HUES6 (cell line): ENCODE data around the gene ARSI.

ENCODE experiments used
- H3K27ac ChIP-seq: 2 replicates; pipeline ENCODE4 v1.7.0; 2013; ENCODE audit warnings: low read depth, mild to moderate bottlenecking, low read length, inconsistent platforms
- H3K27me3 ChIP-seq: 2 replicates; pipeline ENCODE4 v1.6.1; 2013; ENCODE audit warnings: low read length; ENCODE audit not compliant: control insufficient read depth, insufficient read depth
- H3K36me3 ChIP-seq: 2 replicates; pipeline ENCODE4 v1.6.1; 2013; ENCODE audit warnings: low read length; ENCODE audit not compliant: control insufficient read depth, insufficient read depth
- H3K4me1 ChIP-seq: 2 replicates; pipeline ENCODE4 v1.6.1; 2013; ENCODE audit warnings: low read length; ENCODE audit not compliant: control insufficient read depth, insufficient read depth
- H3K4me3 ChIP-seq: 2 replicates; pipeline ENCODE4 v1.5.1; 2013; ENCODE audit warnings: low read depth, low read length
- H3K9ac ChIP-seq: one replicate; pipeline ENCODE4 v1.6.1; 2013; ENCODE audit warnings: mild to moderate bottlenecking, low read length
- H3K9me3 ChIP-seq: 2 replicates; pipeline ENCODE4 v1.6.1; 2013; ENCODE audit warnings: low read depth, low read length; ENCODE audit not compliant: control insufficient read depth, insufficient read depth

ARSI gene

GRCh38 chr5:150302301-150303069 is at the start of gene ARSI:
ARSI (minus strand) TSS chr5:150302905; CDS start chr5:150302373, 532 bp downstream.
- Histone ChIP-seq H3K9ac (peak within 1 kb of the TSS; percentile 57), H3K27me3 (peaks cover 13% of the 10 kb centered on the region)

DNA sequence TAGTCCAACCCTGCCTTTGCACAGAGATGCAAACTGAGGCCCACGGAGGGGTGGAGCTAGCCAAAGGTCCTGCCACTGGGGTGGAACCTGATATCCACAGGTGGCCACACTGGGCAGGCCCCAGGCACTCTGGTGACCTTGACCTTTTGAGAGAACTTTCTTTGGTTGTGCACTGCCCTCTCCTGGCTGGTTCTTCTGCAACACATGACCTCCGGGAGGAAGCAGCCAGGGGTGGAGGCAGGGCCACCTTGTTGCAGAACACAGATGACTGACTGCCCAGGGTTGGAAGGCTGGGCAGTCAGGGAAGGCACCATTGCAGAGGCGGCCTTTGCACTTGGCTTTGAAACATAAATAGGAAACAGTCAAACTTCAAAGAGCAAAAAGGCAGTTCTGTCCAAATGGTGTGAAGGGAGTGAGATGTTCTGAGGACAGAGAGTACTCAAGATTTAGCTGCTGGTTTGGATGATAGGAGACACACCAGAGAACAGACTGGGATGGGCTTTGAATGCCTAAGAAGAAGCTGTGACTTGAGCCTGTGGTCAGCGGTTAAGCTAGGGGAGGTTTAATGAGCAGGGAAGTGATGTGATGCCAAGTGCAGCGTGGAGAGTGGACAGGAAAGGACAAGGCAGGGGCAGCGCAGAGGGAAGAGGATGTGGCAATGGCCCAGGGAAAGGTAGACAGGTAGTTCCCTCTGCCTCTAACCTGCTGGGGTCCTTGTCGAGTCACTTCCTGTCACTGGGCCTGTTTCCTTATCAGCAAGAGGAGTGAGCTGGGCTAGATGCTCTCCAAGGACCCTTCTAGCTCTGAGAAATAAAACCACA is 48.0 kb upstream of the ARSI start:
- H3K4me1 ChIP-seq, result peaks cover 7% of the 10 kb centered on the region
- no peaks in the 10 kb centered on the region for H3K27me3 ChIP-seq
- no peak overlapping the region for H3K4me3 ChIP-seq
- H3K27ac ChIP-seq, result no peak overlapping the region
- H3K9ac ChIP-seq, result no peak overlapping the region
- no peaks in the 10 kb centered on the region for H3K36me3 ChIP-seq
- no peaks in the 10 kb centered on the region for H3K9me3 ChIP-seq

More at GRCh38 chr5:150302301-150303069, at the start of gene ARSI:
- Histone ChIP-seq H3K4me1 (peaks cover 60% of the 10 kb centered on the region), H3K9me3 (no peaks in the 10 kb centered on the region), H3K36me3 (no peaks in the 10 kb centered on the region), H3K27ac (no peak within 1 kb of the TSS; the same call in 1 of the 2 replicates), H3K4me3 (peak within 1 kb of the TSS; percentile 57)

- Histone ChIP-seq H3K27me3 (no peaks in the 10 kb centered on the region), H3K4me3 (no peak overlapping the region), H3K9me3 (no peaks in the 10 kb centered on the region), H3K27ac (no peak overlapping the region), H3K36me3 (no peaks in the 10 kb centered on the region), H3K9ac (no peak overlapping the region), H3K4me1 (peaks cover 7% of the 10 kb centered on the region)
Observed at GRCh38 chr5:150349681-150350275, 47.1 kb upstream of the ARSI start.

GRCh38 chr5:150347451-150347850 is 44.7 kb upstream of the ARSI start:
- Histone ChIP-seq H3K9ac (no peak overlapping the region), H3K27me3 (no peaks in the 10 kb centered on the region)

GRCh38 chr5:150347003-150347402 is 44.3 kb upstream of the ARSI start:
- H3K27ac ChIP-seq, result no peak overlapping the region
- H3K4me3 ChIP-seq, result no peak overlapping the region
- H3K9me3 ChIP-seq, result no peaks in the 10 kb centered on the region
- H3K4me1 ChIP-seq, result peaks cover 7% of the 10 kb centered on the region
- no peak overlapping the region for H3K9ac ChIP-seq
- no peaks in the 10 kb centered on the region for H3K36me3 ChIP-seq
- H3K27me3 ChIP-seq, result no peaks in the 10 kb centered on the region

More at GRCh38 chr5:150347451-150347850, 44.7 kb upstream of the ARSI start:
- Histone ChIP-seq H3K4me1 (peaks cover 7% of the 10 kb centered on the region), H3K36me3 (no peaks in the 10 kb centered on the region), H3K4me3 (no peak overlapping the region), H3K27ac (no peak overlapping the region), H3K9me3 (no peaks in the 10 kb centered on the region)

GRCh38 chr5:150346592-150346991 is 43.9 kb upstream of the ARSI start:
- Histone ChIP-seq H3K9ac (no peak overlapping the region), H3K9me3 (no peaks in the 10 kb centered on the region), H3K4me3 (no peak overlapping the region), H3K36me3 (no peaks in the 10 kb centered on the region), H3K27ac (no peak overlapping the region), H3K4me1 (peaks cover 7% of the 10 kb centered on the region), H3K27me3 (no peaks in the 10 kb centered on the region)

GRCh38 chr5:150345716-150346115 is 43.0 kb upstream of the ARSI start:
- Histone ChIP-seq H3K4me1 (peaks cover 4% of the 10 kb centered on the region), H3K27ac (no peak overlapping the region), H3K9ac (no peak overlapping the region), H3K27me3 (no peaks in the 10 kb centered on the region), H3K9me3 (no peaks in the 10 kb centered on the region), H3K36me3 (no peaks in the 10 kb centered on the region), H3K4me3 (no peak overlapping the region)

- H3K36me3 ChIP-seq, result no peaks in the 10 kb centered on the region
- H3K4me3 ChIP-seq, result no peak overlapping the region
- no peak overlapping the region for H3K9ac ChIP-seq
- no peak overlapping the region for H3K27ac ChIP-seq
- no peaks in the 10 kb centered on the region for H3K9me3 ChIP-seq
- no peaks in the 10 kb centered on the region for H3K27me3 ChIP-seq
- H3K4me1 ChIP-seq, result no peaks in the 10 kb centered on the region
Observed at GRCh38 chr5:150343994-150344631, 41.4 kb upstream of the ARSI start.

DNA sequence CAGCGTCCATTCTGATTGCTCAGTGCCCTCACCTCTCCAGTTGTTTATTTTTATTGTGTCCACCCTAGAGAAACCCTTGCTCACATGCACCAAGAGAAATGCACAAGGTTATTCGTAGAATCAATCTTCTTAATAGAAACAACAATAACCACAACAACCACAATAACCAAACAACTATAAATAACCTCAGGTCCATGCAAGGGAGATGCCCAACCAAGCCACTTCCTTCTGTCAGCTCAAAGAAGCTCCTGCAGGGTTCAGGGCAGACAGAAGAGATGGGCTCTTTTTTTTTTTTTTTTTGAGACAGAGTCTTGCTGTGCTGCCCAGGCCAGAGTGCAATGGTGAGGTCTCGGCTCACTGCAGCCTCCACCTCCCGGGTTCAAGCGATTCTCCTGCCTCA is 39.9 kb upstream of the ARSI start:
- Histone ChIP-seq H3K36me3 (no peaks in the 10 kb centered on the region), H3K9ac (no peak overlapping the region), H3K27me3 (no peaks in the 10 kb centered on the region), H3K4me1 (no peaks in the 10 kb centered on the region), H3K4me3 (no peak overlapping the region), H3K27ac (no peak overlapping the region), H3K9me3 (no peaks in the 10 kb centered on the region)

- H3K27ac ChIP-seq, result no peak overlapping the region
- no peaks in the 10 kb centered on the region for H3K27me3 ChIP-seq
- no peak overlapping the region for H3K9ac ChIP-seq
- H3K9me3 ChIP-seq, result no peaks in the 10 kb centered on the region
- H3K4me3 ChIP-seq, result no peak overlapping the region
- no peaks in the 10 kb centered on the region for H3K36me3 ChIP-seq
- no peaks in the 10 kb centered on the region for H3K4me1 ChIP-seq
Observed at GRCh38 chr5:150341989-150342388, 39.3 kb upstream of the ARSI start.
